HG03575 (cell line): ENCODE measurements around the gene HIVEP3.

Experiments
- ATAC-seq: cut with Tn5 transposase; IDR thresholded peaks from one replicate; pipeline ENCODE4 v1.9.1; 2021; ENCODE audit not compliant: unreplicated experiment, insufficient number of reproducible peaks, low FRiP score; ENCODE audit errors: extremely low read depth

Gene HIVEP3

GRCh38 chr1:41690331-41690730 is 228.4 kb downstream of the HIVEP3 start:
- ATAC-seq: no peak

GRCh38 chr1:41689558-41689981 is 229.2 kb downstream of the HIVEP3 start:
- no peak for ATAC-seq

GRCh38 chr1:41689139-41689538 is 229.6 kb downstream of the HIVEP3 start:
- ATAC-seq: no peak

GRCh38 chr1:41687007-41687406 is 231.7 kb downstream of the HIVEP3 start:
- no peak for ATAC-seq

GRCh38 chr1:41683681-41684500 is 234.8 kb downstream of the HIVEP3 start:
- no peak for ATAC-seq

- no peak for ATAC-seq
Observed at GRCh38 chr1:41682845-41683625, 235.7 kb downstream of the HIVEP3 start.

GRCh38 chr1:41682149-41682548 is 236.6 kb downstream of the HIVEP3 start:
- ATAC-seq: no peak

- no peak for ATAC-seq
Observed at GRCh38 chr1:41681331-41682098, 237.2 kb downstream of the HIVEP3 start.

GRCh38 chr1:41679994-41680393 is 238.7 kb downstream of the HIVEP3 start:
- ATAC-seq: no peak

GRCh38 chr1:41679531-41679930 is 239.2 kb downstream of the HIVEP3 start:
- ATAC-seq: no peak

- no peak for ATAC-seq
Observed at GRCh38 chr1:41678111-41678878, 240.4 kb downstream of the HIVEP3 start.

- ATAC-seq: no peak
Observed at GRCh38 chr1:41677620-41678019, 241.1 kb downstream of the HIVEP3 start.

- no peak for ATAC-seq
Observed at GRCh38 chr1:41675401-41675800, 243.3 kb downstream of the HIVEP3 start.

GRCh38 chr1:41674522-41674921 is 244.2 kb downstream of the HIVEP3 start:
- ATAC-seq: no peak

- ATAC-seq: no peak
Observed at GRCh38 chr1:41673806-41674205, 244.9 kb downstream of the HIVEP3 start.

GRCh38 chr1:41673378-41673777 is 245.3 kb downstream of the HIVEP3 start:
- no peak for ATAC-seq

GRCh38 chr1:41672641-41673361 is 245.9 kb downstream of the HIVEP3 start:
- no peak for ATAC-seq

GRCh38 chr1:41672173-41672572 is 246.5 kb downstream of the HIVEP3 start:
- ATAC-seq: no peak
